ENCODE measurements around the gene MAN1C1. TPM values are rescaled to one million over a fixed set of nuclear protein-coding genes. Genes with fewer than 3 reads are reported as not detected.

Gene MAN1C1
- total and polyA plus RNA-seq, 4 donors, result 4.6 to 14.7 (median 13.1) TPM

GRCh38 chr1:25725482-25725881 is 108.9 kb downstream of the MAN1C1 start:
- Histone ChIP-seq H3K27me3 (ENCODE audit: control insufficient read depth in 3 of 3, insufficient read depth in 3 of 3, low read length in 2 of 3) (no peaks in the 10 kb centered on the region), H3K9me3 (ENCODE audit: control insufficient read depth in 4 of 4, insufficient read depth in 3 of 4, low read length in 3 of 4) (peaks cover 0 to 4% (median 0%) of the 10 kb centered on the region in 4 donors), H3K4me1 (ENCODE audit: control insufficient read depth in 5 of 5, insufficient read depth in 5 of 5, low read length in 5 of 5) (peaks cover 5 to 24% (median 12%) of the 10 kb centered on the region in 5 donors), H3K36me3 (ENCODE audit: control insufficient read depth in 4 of 4, insufficient read depth in 4 of 4, low read length in 4 of 4) (no peaks in the 10 kb centered on the region), H3K27ac (ENCODE audit: low read depth in 1 of 2, low read length in 1 of 2) (no peak overlapping the region), H3K9ac (ENCODE audit: insufficient read depth in 1 of 2, low read length in 2 of 2) (no peak overlapping the region), H3K4me3 (no peak overlapping the region)
- WGBS, 2 donors, result 95 to 97% methylated on average over 8 of the region's 8 CpGs
- no peak for ATAC-seq (ENCODE audit: insufficient read depth, low FRiP score)
- TF ChIP-seq CTCF (IDR thresholded peaks at IDR 0.05; ENCODE audit: control extremely low read depth, extremely low read depth), result no peak
- DNase-seq, result no peak

- TF ChIP-seq CTCF (IDR thresholded peaks at IDR 0.05; ENCODE audit: control extremely low read depth, extremely low read depth), result no peak
- Histone ChIP-seq H3K4me3 (no peak overlapping the region), H3K9ac (ENCODE audit: insufficient read depth in 1 of 2, low read length in 2 of 2) (no peak overlapping the region), H3K27me3 (ENCODE audit: control insufficient read depth in 3 of 3, insufficient read depth in 3 of 3, low read length in 2 of 3) (no peaks in the 10 kb centered on the region), H3K27ac (ENCODE audit: low read depth in 1 of 2, low read length in 1 of 2) (peak overlapping the region in 1 of 2 donors; percentile 68), H3K4me1 (ENCODE audit: control insufficient read depth in 5 of 5, insufficient read depth in 5 of 5, low read length in 5 of 5) (peaks cover 5 to 26% (median 16%) of the 10 kb centered on the region in 5 donors), H3K9me3 (ENCODE audit: control insufficient read depth in 4 of 4, insufficient read depth in 3 of 4, low read length in 3 of 4) (peaks cover 0 to 4% (median 0%) of the 10 kb centered on the region in 4 donors), H3K36me3 (ENCODE audit: control insufficient read depth in 4 of 4, insufficient read depth in 4 of 4, low read length in 4 of 4) (no peaks in the 10 kb centered on the region)
- 80 to 82% methylated on average over 8 of the region's 8 CpGs for WGBS, 2 donors
- DNase-seq, result no peak
- no peak for ATAC-seq (ENCODE audit: insufficient read depth, low FRiP score)
These were observed 110.5 kb downstream of the MAN1C1 start for GRCh38 chr1:25727088-25727487.

GRCh38 chr1:25727635-25728286 is 111.2 kb downstream of the MAN1C1 start:
- ATAC-seq (ENCODE audit: insufficient read depth, low FRiP score), result no peak
- H3K27me3 ChIP-seq (ENCODE audit: control insufficient read depth in 3 of 3, insufficient read depth in 3 of 3, low read length in 2 of 3), result no peaks in the 10 kb centered on the region
- no peak overlapping the region for H3K4me3 ChIP-seq
- peak; percentile 78 to 85 (median 80) for DNase-seq
- peaks cover 0 to 4% (median 0%) of the 10 kb centered on the region in 4 donors for H3K9me3 ChIP-seq (ENCODE audit: control insufficient read depth in 4 of 4, insufficient read depth in 3 of 4, low read length in 3 of 4)
- no peak for TF ChIP-seq CTCF (IDR thresholded peaks at IDR 0.05; ENCODE audit: control extremely low read depth, extremely low read depth)
- H3K4me1 ChIP-seq (ENCODE audit: control insufficient read depth in 5 of 5, insufficient read depth in 5 of 5, low read length in 5 of 5), result peaks cover 5 to 26% (median 16%) of the 10 kb centered on the region in 5 donors
- no peak overlapping the region for H3K9ac ChIP-seq (ENCODE audit: insufficient read depth in 1 of 2, low read length in 2 of 2)
- no peaks in the 10 kb centered on the region for H3K36me3 ChIP-seq (ENCODE audit: control insufficient read depth in 4 of 4, insufficient read depth in 4 of 4, low read length in 4 of 4)
- WGBS, 2 donors, result 40 to 70% methylated on average over 12 of the region's 12 CpGs
- peak overlapping the region in 1 of 2 donors; percentile 68 for H3K27ac ChIP-seq (ENCODE audit: low read depth in 1 of 2, low read length in 1 of 2)
